GM23248 (cell line): ENCODE results near the gene IGFLR1. TPM values are rescaled to one million over a fixed set of nuclear protein-coding genes. Genes with fewer than 3 reads are reported as not detected.
"Not testable (repeated sequence)": the region's sequence is repeated elsewhere in the genome, so short reads cannot be mapped to it uniquely, and the experiment has no call there.

Source experiments
- DNase-seq: peaks from one replicate; pipeline ENCODE4 v3.0.0-alpha.2; 2015
- H2AFZ ChIP-seq: fragments of 200-600 bp; sonication (generic); 2 replicates; pipeline ENCODE4 v1.6.1; 2016; ENCODE audit warnings: antibody characterized with exemption
- H3F3A ChIP-seq: fragments of 200-600 bp; sonication (generic); 2 replicates; pipeline ENCODE4 v1.6.1; 2016; ENCODE audit warnings: mild to moderate bottlenecking, antibody characterized with exemption, mixed run types; ENCODE audit not compliant: insufficient read depth
- H3K27ac ChIP-seq: fragments of 200-600 bp; sonication (generic); 2 replicates; pipeline ENCODE4 v1.5.1; 2016; ENCODE audit warnings: mild to moderate bottlenecking
- H3K27me3 ChIP-seq: fragments of 200-600 bp; sonication (generic); replicated peaks from 2 replicates; pipeline ENCODE4 v1.6.1; 2016; ENCODE audit warnings: mild to moderate bottlenecking; ENCODE audit not compliant: insufficient read depth
- H3K36me3 ChIP-seq: fragments of 200-600 bp; sonication (generic); 2 replicates; pipeline ENCODE4 v1.6.1; 2016; ENCODE audit warnings: low read depth, mild to moderate bottlenecking
- H3K4me1 ChIP-seq: fragments of 200-600 bp; sonication (generic); 2 replicates; pipeline ENCODE4 v1.6.1; 2016; ENCODE audit warnings: mild to moderate bottlenecking; ENCODE audit not compliant: insufficient read depth
- H3K4me2 ChIP-seq: fragments of 200-600 bp; sonication (generic); one replicate; pipeline ENCODE4 v1.6.1; 2016; ENCODE audit warnings: mild to moderate bottlenecking; ENCODE audit not compliant: unreplicated experiment
- H3K4me3 ChIP-seq: fragments of 200-600 bp; sonication (generic); 2 replicates; pipeline ENCODE4 v1.5.1; 2016; ENCODE audit warnings: mild to moderate bottlenecking
- H3K79me2 ChIP-seq: fragments of 200-600 bp; sonication (generic); 2 replicates; pipeline ENCODE4 v1.6.1; 2016; ENCODE audit warnings: mild to moderate bottlenecking; ENCODE audit not compliant: insufficient read depth
- H3K9ac ChIP-seq: fragments of 200-600 bp; sonication (generic); 2 replicates; pipeline ENCODE4 v1.6.1; 2016; ENCODE audit warnings: mild to moderate bottlenecking
- H3K9me2 ChIP-seq: fragments of 200-600 bp; sonication (generic); 2 replicates; pipeline ENCODE4 v1.6.1; 2016; ENCODE audit warnings: mixed run types, mild to moderate bottlenecking, moderate library complexity; ENCODE audit not compliant: insufficient read depth
- H3K9me3 ChIP-seq: fragments of 200-600 bp; sonication (generic); one replicate; pipeline ENCODE4 v1.6.1; 2017; ENCODE audit warnings: low read depth
- H4K20me1 ChIP-seq: fragments of 200-600 bp; sonication (generic); 2 replicates; pipeline ENCODE4 v1.6.0; 2016; ENCODE audit not compliant: insufficient read depth
- EZH2 ChIP-seq: fragments of 200-600 bp; sonication (generic); IDR thresholded peaks from 2 replicates; pipeline ENCODE4 v1.6.1; 2018; ENCODE audit warnings: antibody characterized with exemption, mild to moderate bottlenecking; ENCODE audit not compliant: insufficient read depth, poor library complexity, severe bottlenecking
- EZH2phosphoT487 ChIP-seq: fragments of 200-600 bp; sonication (generic); IDR thresholded peaks from 2 replicates; pipeline ENCODE4 v1.6.1; 2018; ENCODE audit warnings: antibody characterized with exemption, moderate library complexity, mild to moderate bottlenecking, low read depth; ENCODE audit not compliant: insufficient read depth
- WGBS, 2 experiments: methylation state at CpG; one replicate each; pipeline ENCODE4 v1.1.6; 2015 to 2017; ENCODE audit warnings: low lambda C conversion rate in 2 of 2, low coverage in 1 of 2; ENCODE audit errors: missing lambda C conversion rate in 2 of 2; 5-methylcytosine and 5-hydroxymethylcytosine counted together
- in situ Hi-C: fragments of 300-500 bp; cut with MboI; formaldehyde crosslinking; loops from 2 replicates; pipeline ENCODE4 v1.15.0; 2020
- polyA plus RNA-seq: library from polyadenylated mRNA; unstranded; fragments of >200 nt; fragmentation: Nextera tagmentation; extraction: Ambion mirVana; gene quantifications from 2 replicates; pipeline ENCODE4 v1.2.1, GENCODE V29; 2016
- total RNA-seq: library from RNA; depleted of rRNA; stranded (reverse); fragments of >200 nt; shearing (Covaris generic); gene quantifications from 2 replicates; pipeline ENCODE4 v1.2.3, GENCODE V29; 2014

IGFLR1 gene
- total and polyA plus RNA-seq, 2 experiments from 2014 or later: 1.4 to 3.2 TPM

DNA sequence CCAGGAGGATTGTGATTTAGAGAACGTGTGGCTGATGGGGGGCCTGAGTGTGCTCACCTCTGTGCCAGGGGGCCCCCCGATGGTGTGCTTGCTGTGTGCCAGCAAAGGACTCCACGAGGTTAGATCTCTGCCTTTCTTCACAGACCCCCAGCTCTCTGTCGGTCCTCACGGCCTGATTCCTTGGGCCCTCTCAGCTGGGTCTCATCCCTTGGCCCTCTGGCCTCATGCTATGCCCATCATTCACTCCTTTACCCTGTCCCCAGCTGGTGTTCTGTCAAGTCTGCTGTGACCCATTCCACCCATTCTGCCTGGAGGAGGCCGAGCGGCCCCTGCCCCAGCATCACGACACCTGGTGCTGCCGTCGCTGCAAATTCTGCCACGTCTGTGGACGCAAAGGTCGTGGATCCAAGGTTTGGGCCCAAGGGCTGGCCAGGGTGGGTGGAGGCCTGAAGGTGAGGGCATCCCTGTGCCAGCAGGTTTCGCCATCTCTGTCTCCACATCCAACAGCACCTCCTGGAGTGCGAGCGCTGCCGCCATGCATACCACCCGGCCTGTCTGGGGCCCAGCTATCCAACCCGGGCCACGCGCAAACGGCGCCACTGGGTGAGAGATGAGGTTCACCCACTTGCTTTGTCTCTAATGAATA lies 16.9 kb downstream of the IGFLR1 start:
- H3K4me3 ChIP-seq: no peak overlapping the region
- H3K27ac ChIP-seq: no peak overlapping the region
- TF ChIP-seq EZH2 (no peak), EZH2phosphoT487 (no peak)
- peaks cover 28% of the 10 kb centered on the region; the same call in 1 of the 2 replicates for H3K36me3 ChIP-seq
- no peak overlapping the region for H3K9ac ChIP-seq
- H3K79me2 ChIP-seq: peaks cover 29% of the 10 kb centered on the region
- no peaks in the 10 kb centered on the region for H3K9me3 ChIP-seq
- no peaks in the 10 kb centered on the region for H3K27me3 ChIP-seq
- no peak for DNase-seq
- no peaks in the 10 kb centered on the region for H3K9me2 ChIP-seq
- in situ Hi-C loops: no loop called here
- no peaks in the 10 kb centered on the region for H4K20me1 ChIP-seq
- no peaks in the 10 kb centered on the region for H3F3A ChIP-seq
- no peak overlapping the region for H2AFZ ChIP-seq
- no peaks in the 10 kb centered on the region for H3K4me1 ChIP-seq
- WGBS, 2 experiments: 92 to 93% methylated on average over 20 to 23 of the region's 23 CpGs
- H3K4me2 ChIP-seq: no peak overlapping the region

DNA sequence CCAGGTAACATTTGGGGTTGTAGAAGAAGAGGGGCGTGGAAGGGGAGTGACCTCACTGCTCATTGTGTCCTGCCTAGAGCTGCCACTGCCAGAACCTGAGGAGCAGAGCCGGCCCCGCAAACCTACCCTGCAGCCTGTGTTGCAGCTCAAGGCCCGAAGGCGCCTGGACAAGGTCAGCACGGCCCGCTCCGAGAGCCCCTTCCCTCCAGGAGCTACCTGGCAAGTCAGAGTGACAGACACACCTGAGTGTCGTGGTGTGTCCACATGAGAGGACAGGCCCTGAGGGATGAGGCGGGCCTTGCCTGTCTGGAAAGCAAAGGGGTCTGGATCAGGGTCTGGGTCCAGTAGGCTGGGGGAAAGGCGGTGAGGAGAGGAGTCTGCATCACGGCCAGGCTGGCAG lies 17.7 kb downstream of the IGFLR1 start:
- Histone ChIP-seq H3K27me3 (no peaks in the 10 kb centered on the region), H3K27ac (no peak overlapping the region), H3K9ac (no peak overlapping the region), H3K4me3 (no peak overlapping the region), H3F3A (no peaks in the 10 kb centered on the region), H3K4me1 (no peaks in the 10 kb centered on the region), H3K9me3 (no peaks in the 10 kb centered on the region), H4K20me1 (no peaks in the 10 kb centered on the region), H3K79me2 (peaks cover 37% of the 10 kb centered on the region), H3K4me2 (no peak overlapping the region), H3K36me3 (peaks cover 25% of the 10 kb centered on the region; the same call in 1 of the 2 replicates), H2AFZ (no peak overlapping the region), H3K9me2 (no peaks in the 10 kb centered on the region)
- TF ChIP-seq EZH2phosphoT487 (no peak), EZH2 (no peak)
- WGBS, 2 experiments: 98 to 99% methylated on average over 12 of the region's 12 CpGs
- no peak for DNase-seq
- in situ Hi-C loops: no loop called here

DNA sequence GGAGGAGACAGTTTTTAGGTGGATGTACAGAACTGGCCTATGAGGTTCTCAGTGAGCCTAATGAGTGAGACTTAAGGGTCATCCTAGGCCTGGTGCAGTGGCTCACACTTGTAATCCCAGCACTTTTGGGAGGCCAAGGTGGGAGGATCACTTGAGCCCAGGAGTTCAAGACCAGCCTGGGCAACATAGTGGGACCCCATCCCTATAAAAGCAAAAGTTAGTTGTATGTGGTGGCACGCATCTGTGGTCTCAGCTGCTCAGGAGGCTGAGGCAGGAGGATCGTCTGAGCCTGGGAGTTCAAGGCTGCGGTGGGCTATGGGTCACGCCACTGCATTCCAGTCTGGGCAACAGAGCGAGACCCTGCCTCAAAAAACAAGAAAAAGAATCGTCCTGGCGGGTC lies 18.1 kb downstream of the IGFLR1 start:
- Histone ChIP-seq H3K79me2 (peaks cover 41% of the 10 kb centered on the region), H3K36me3 (peaks cover 25% of the 10 kb centered on the region; the same call in 1 of the 2 replicates)
- 95 to 98% methylated on average over 7 of the region's 7 CpGs for WGBS, 2 experiments
- H3F3A ChIP-seq, H3K27me3 ChIP-seq, in situ Hi-C loops, H3K9ac ChIP-seq, DNase-seq, H3K9me3 ChIP-seq, H3K4me1 ChIP-seq, H2AFZ ChIP-seq, H3K27ac ChIP-seq, H3K4me3 ChIP-seq, H3K4me2 ChIP-seq, H3K9me2 ChIP-seq, H4K20me1 ChIP-seq: not testable (repeated sequence)

DNA sequence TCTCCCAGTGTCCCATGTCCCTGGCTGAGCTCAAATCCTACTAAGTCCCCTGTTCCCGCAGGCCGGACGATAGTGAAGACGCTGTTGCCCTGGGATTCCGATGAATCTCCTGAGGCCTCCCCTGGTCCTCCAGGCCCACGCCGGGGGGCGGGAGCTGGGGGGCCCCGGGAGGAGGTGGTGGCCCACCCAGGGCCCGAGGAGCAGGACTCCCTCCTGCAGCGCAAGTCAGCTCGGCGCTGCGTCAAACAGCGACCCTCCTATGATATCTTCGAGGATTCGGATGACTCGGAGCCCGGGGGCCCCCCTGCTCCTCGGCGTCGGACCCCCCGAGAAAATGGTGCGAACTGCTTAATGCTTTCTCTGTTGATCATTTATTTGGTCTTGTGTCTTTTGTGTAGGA lies 18.6 kb downstream of the IGFLR1 start:
- peaks cover 25% of the 10 kb centered on the region; the same call in 1 of the 2 replicates for H3K36me3 ChIP-seq
- no peak for DNase-seq
- H3K79me2 ChIP-seq: peaks cover 46% of the 10 kb centered on the region
- H4K20me1 ChIP-seq: no peaks in the 10 kb centered on the region
- WGBS, 2 experiments: 95 to 97% methylated on average over 12 to 24 of the region's 24 CpGs
- H3K4me1 ChIP-seq: no peaks in the 10 kb centered on the region
- no peaks in the 10 kb centered on the region for H3K9me3 ChIP-seq
- H3F3A ChIP-seq: no peaks in the 10 kb centered on the region
- in situ Hi-C loops: no loop called here
- H3K27ac ChIP-seq: no peak overlapping the region
- no peaks in the 10 kb centered on the region for H3K9me2 ChIP-seq
- H2AFZ ChIP-seq: no peak overlapping the region
- H3K4me3 ChIP-seq: no peak overlapping the region
- no peaks in the 10 kb centered on the region for H3K27me3 ChIP-seq
- H3K4me2 ChIP-seq: no peak overlapping the region
- H3K9ac ChIP-seq: no peak overlapping the region
- TF ChIP-seq EZH2 (no peak), EZH2phosphoT487 (no peak)

DNA sequence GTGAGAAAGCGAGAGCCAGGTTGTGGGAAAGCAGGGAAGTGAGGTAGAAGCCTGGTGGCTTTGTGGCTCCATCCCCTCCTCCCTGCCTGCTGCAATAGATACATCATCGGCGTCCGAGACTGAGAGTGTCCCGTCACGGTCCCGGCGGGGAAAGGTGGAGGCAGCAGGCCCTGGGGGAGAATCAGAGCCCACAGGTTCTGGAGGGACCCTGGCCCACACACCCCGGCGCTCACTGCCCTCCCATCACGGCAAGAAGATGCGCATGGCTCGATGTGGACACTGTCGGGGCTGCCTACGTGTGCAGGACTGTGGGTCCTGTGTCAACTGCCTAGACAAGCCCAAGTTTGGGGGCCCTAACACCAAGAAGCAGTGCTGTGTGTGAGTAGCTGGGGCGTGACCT lies 19.4 kb downstream of the IGFLR1 start:
- H3K27me3 ChIP-seq: no peaks in the 10 kb centered on the region
- 85 to 89% methylated on average over 14 to 16 of the region's 16 CpGs for WGBS, 2 experiments
- in situ Hi-C loops: no loop called here

More for the DNA sequence above, 19.4 kb downstream of the IGFLR1 start:
- Histone ChIP-seq H3K4me1 (no peaks in the 10 kb centered on the region), H3K9ac (no peak overlapping the region), H4K20me1 (no peaks in the 10 kb centered on the region), H3K9me3 (no peaks in the 10 kb centered on the region), H3F3A (no peaks in the 10 kb centered on the region), H3K79me2 (peaks cover 51% of the 10 kb centered on the region), H3K4me3 (no peak overlapping the region), H3K36me3 (peaks cover 25% of the 10 kb centered on the region; the same call in 1 of the 2 replicates), H3K27ac (no peak overlapping the region), H2AFZ (no peak overlapping the region), H3K9me2 (no peaks in the 10 kb centered on the region), H3K4me2 (no peak overlapping the region)
- DNase-seq: no peak
- TF ChIP-seq EZH2phosphoT487 (no peak), EZH2 (no peak)
